Measurements from ENCODE around the gene SNAPC1.

DNA sequence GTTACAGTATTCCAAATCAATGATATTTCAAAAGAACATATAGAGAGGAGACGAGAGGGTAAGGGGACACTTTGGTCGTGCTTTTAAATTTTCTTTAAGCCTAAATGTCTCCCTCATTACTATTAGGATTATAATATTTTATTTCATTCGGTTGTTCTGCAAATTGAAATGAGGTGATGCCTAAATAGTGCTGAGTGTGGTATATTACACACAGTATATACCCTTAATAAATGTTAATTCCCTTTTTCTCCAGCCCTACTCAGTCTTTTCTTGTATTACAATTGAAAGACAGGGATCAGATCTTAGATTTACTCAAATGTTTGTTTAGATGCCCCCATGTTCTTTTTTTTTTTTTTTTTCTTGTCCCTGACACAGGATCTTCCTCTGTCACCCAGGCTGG, 7.7 kb downstream of the SNAPC1 start:
- TF ChIP-seq SNRNP70 (optimal IDR thresholded peaks at IDR 0.05; ENCODE audit: low read depth, low read length) (no peak), RUNX1 (IDR thresholded peaks at IDR 0.05; ENCODE audit: low read depth) (no peak), TAF1 (IDR thresholded peaks at IDR 0.05; ENCODE audit: control insufficient read depth, extremely low read depth, insufficient read depth, low read length, severe bottlenecking) (no peak), RBFOX2 (IDR thresholded peaks at IDR 0.05; ENCODE audit: low read depth, low read length) (no peak), YY1 (IDR thresholded peaks at IDR 0.05; ENCODE audit: borderline replicate concordance in 1 of 3, control insufficient read depth in 1 of 3, extremely low read depth in 1 of 3, insufficient read depth in 3 of 3, insufficient read length in 1 of 3, insufficient replicate concordance in 2 of 3, low read depth in 1 of 3, low read length in 2 of 3) (no peak), BMI1 (IDR thresholded peaks at IDR 0.05; ENCODE audit: low read length) (no peak)
- TF ChIP-seq, protein P1, sequence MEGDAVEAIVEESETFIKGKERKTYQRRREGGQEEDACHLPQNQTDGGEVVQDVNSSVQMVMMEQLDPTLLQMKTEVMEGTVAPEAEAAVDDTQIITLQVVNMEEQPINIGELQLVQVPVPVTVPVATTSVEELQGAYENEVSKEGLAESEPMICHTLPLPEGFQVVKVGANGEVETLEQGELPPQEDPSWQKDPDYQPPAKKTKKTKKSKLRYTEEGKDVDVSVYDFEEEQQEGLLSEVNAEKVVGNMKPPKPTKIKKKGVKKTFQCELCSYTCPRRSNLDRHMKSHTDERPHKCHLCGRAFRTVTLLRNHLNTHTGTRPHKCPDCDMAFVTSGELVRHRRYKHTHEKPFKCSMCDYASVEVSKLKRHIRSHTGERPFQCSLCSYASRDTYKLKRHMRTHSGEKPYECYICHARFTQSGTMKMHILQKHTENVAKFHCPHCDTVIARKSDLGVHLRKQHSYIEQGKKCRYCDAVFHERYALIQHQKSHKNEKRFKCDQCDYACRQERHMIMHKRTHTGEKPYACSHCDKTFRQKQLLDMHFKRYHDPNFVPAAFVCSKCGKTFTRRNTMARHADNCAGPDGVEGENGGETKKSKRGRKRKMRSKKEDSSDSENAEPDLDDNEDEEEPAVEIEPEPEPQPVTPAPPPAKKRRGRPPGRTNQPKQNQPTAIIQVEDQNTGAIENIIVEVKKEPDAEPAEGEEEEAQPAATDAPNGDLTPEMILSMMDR (IDR thresholded peaks at IDR 0.05 in 2 of 3, conservative IDR thresholded peaks at IDR 0.05 in 1 of 3; ENCODE audit: insufficient read depth in 2 of 3, low read depth in 1 of 3, low read length in 3 of 3): no peak
- TF ChIP-seq, protein P2, sequence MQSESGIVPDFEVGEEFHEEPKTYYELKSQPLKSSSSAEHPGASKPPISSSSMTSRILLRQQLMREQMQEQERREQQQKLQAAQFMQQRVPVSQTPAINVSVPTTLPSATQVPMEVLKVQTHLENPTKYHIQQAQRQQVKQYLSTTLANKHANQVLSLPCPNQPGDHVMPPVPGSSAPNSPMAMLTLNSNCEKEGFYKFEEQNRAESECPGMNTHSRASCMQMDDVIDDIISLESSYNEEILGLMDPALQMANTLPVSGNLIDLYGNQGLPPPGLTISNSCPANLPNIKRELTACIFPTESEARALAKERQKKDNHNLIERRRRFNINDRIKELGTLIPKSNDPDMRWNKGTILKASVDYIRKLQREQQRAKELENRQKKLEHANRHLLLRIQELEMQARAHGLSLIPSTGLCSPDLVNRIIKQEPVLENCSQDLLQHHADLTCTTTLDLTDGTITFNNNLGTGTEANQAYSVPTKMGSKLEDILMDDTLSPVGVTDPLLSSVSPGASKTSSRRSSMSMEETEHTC (IDR thresholded peaks at IDR 0.05): no peak
- TF ChIP-seq, protein P3, sequence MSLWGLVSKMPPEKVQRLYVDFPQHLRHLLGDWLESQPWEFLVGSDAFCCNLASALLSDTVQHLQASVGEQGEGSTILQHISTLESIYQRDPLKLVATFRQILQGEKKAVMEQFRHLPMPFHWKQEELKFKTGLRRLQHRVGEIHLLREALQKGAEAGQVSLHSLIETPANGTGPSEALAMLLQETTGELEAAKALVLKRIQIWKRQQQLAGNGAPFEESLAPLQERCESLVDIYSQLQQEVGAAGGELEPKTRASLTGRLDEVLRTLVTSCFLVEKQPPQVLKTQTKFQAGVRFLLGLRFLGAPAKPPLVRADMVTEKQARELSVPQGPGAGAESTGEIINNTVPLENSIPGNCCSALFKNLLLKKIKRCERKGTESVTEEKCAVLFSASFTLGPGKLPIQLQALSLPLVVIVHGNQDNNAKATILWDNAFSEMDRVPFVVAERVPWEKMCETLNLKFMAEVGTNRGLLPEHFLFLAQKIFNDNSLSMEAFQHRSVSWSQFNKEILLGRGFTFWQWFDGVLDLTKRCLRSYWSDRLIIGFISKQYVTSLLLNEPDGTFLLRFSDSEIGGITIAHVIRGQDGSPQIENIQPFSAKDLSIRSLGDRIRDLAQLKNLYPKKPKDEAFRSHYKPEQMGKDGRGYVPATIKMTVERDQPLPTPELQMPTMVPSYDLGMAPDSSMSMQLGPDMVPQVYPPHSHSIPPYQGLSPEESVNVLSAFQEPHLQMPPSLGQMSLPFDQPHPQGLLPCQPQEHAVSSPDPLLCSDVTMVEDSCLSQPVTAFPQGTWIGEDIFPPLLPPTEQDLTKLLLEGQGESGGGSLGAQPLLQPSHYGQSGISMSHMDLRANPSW (CRISPR knock-in tag; IDR thresholded peaks at IDR 0.05): no peak

All from K562 (cell line).